ENCODE measurements around the gene UBE2G1. TPM values are rescaled to one million over a fixed set of nuclear protein-coding genes. Genes with fewer than 3 reads are reported as not detected.

UBE2G1 gene
- total and polyA plus RNA-seq, 9 of the 15 experiments (the other 6 are each of a cell fraction or from before 2014, with no cell fraction given) = 10.1 to 65.9 (median 29.7) TPM

GRCh38 chr17:4366327-4367063 lies at the start of gene UBE2G1 (continued):
- TF ChIP-seq ZBTB40 (IDR thresholded peaks at IDR 0.05) (no peak; the same call in 1 of the 2 replicates), ZBTB40 (CRISPR knock-in tag; IDR thresholded peaks at IDR 0.05) (no peak), EP300 (IDR thresholded peaks at IDR 0.05; ENCODE audit: low read length) (no peak), NEUROD1 (IDR thresholded peaks at IDR 0.05; ENCODE audit: borderline replicate concordance, low read depth, low read length, partially characterized antibody) (peak; percentile 71), ZNF143 (CRISPR knock-in tag; IDR thresholded peaks at IDR 0.05) (peak; percentile 35; the same call in 1 of the 2 replicates), MNT (conservative IDR thresholded peaks at IDR 0.05) (peak in 1 of 2 experiments; percentile 39; a peak in 1 of 4 replicates), MAFK (IDR thresholded peaks at IDR 0.05; ENCODE audit: low read length) (no peak), SUPT5H (IDR thresholded peaks at IDR 0.05) (peak; percentile 64), ZNF24 (IDR thresholded peaks at IDR 0.05) (peak; percentile 54; the same call in 1 of the 2 replicates), RBFOX2 (IDR thresholded peaks at IDR 0.05; ENCODE audit: low read depth, low read length) (peak; percentile 74), ATF6 (CRISPR knock-in tag; IDR thresholded peaks at IDR 0.05) (no peak), LCOR (CRISPR knock-in tag; IDR thresholded peaks at IDR 0.05) (no peak; the same call in 1 of the 2 replicates), POLR2AphosphoS5 (IDR thresholded peaks at IDR 0.05; ENCODE audit: control insufficient read depth, insufficient read depth, low read depth, low read length) (peak; percentile 67)

All from K562 (cell line).